Motor neuron (in vitro differentiated cells): ENCODE measurements around the gene TSC22D1. TPM values are rescaled to one million over a fixed set of nuclear protein-coding genes. Genes with fewer than 3 reads are reported as not detected.
"Not testable (repeated sequence)": the region's sequence is repeated elsewhere in the genome, so short reads cannot be mapped to it uniquely, and the experiment has no call there.

Experiments used
- ATAC-seq, 8 experiments: fragments of 200-7000 bp; cut with Tn5 transposase; replicated peaks in 6 of 8; 2 replicates each; pipeline ENCODE4 v1.8.0; 2021; ENCODE audit warnings: mild to moderate bottlenecking in 8 of 8, moderate library complexity in 8 of 8
- H3K27ac ChIP-seq, 2 donors: fragments of 250-450 bp; sonication (Bioruptor Pico); 2 replicates each; pipeline ENCODE4 v1.9.0; 2021; ENCODE audit warnings: antibody characterized with exemption in 2 of 2, mild to moderate bottlenecking in 2 of 2, moderate library complexity in 1 of 2
- H3K4me1 ChIP-seq, 2 donors: fragments of 250-450 bp; sonication (Bioruptor Pico); replicated peaks in 1 of 2; 2 replicates each; pipeline ENCODE4 v1.6.1; 2021; ENCODE audit warnings: antibody characterized with exemption in 2 of 2, mild to moderate bottlenecking in 2 of 2, moderate library complexity in 1 of 2
- H3K4me3 ChIP-seq, 5 donors: fragments of 250-450 bp; sonication (Bioruptor Pico); 2 replicates each; pipeline ENCODE4 v1.9.0; 2021; ENCODE audit warnings: antibody characterized with exemption in 5 of 5, mild to moderate bottlenecking in 5 of 5, moderate library complexity in 4 of 5
- WGBS, 10 experiments: fragments of 450-650 bp; shearing (Covaris generic); methylation state at CpG; one replicate each; pipeline ENCODE4 v1.0.0; 2022; 5-methylcytosine and 5-hydroxymethylcytosine counted together
- in situ Hi-C, 9 experiments: fragments of 400-800 bp; cut with MboI; loops; one replicate each; pipeline ENCODE4 v1.15.0; 2021; ENCODE audit warnings: low sequenced_read_pairs in 9 of 9, low pct_unique_long_range_greater_than_20kb in 2 of 9; ENCODE audit not compliant: unreplicated experiment in 9 of 9
- total RNA-seq, 8 experiments: library from RNA; unstranded; fragments of 300-600 nt; gene quantifications; 2 replicates each; pipeline versions ENCODE4 v1.2.3 to v1.2.4, GENCODE V29; 2022

The TSC22D1 gene
- total RNA-seq, 8 experiments from 2014 or later = 52.3 to 226 (median 146) TPM

- ATAC-seq = no peak
- 66 to 100% (median 100%) methylated on average over 1 to 3 of the region's 3 CpGs for WGBS, 10 experiments
- Histone ChIP-seq H3K4me1 (peaks cover 6 to 9% of the 10 kb centered on the region in 2 donors), H3K4me3 (no peak overlapping the region), H3K27ac (no peak overlapping the region)
- in situ Hi-C loops = no loop called here
Measured at GRCh38 chr13:44519642-44520041, 56.5 kb downstream of the TSC22D1 start.

- in situ Hi-C loops = no loop called here
- H3K27ac ChIP-seq = no peak overlapping the region
- ATAC-seq = no peak
- no peaks in the 10 kb centered on the region for H3K4me1 ChIP-seq
- 14 to 100% (median 73%) methylated on average over 1 to 2 of the region's 2 CpGs; no CpG with 5 or more reads in 2 of the 10 experiments for WGBS, 10 experiments
- H3K4me3 ChIP-seq = no peak overlapping the region
Measured at GRCh38 chr13:44516771-44517170, 59.4 kb downstream of the TSC22D1 start.

DNA sequence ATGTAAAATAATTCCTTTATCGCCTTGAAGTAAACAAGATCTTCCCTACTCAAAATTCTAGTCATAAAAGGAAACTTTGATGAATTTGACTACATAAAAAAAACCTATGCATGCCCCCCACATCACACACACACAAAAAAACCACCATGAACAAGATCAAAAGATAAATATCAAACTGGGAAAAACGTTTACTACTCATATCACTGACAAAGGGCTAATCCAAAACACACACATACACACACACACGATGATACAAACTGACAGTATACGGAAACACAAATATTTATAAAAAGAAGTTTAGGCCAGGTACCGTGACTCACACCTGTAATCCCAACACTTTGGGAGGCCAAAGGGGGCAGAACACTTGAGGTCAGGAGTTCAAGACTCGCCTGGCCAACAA lies 61.9 kb downstream of the TSC22D1 start:
- WGBS, 10 experiments = 29 to 93% (median 84%) methylated on average over 2 to 6 of the region's 6 CpGs
- no peak overlapping the region for H3K4me3 ChIP-seq
- in situ Hi-C loops = no loop called here

GRCh38 chr13:44509853-44510252 lies 66.3 kb downstream of the TSC22D1 start:
- H3K4me1 ChIP-seq, H3K27ac ChIP-seq, ATAC-seq, H3K4me3 ChIP-seq, in situ Hi-C loops: not testable (repeated sequence)
- 93 to 100% (median 97%) methylated on average over 1 to 6 of the region's 6 CpGs for WGBS, 10 experiments

More for the DNA sequence above, 61.9 kb downstream of the TSC22D1 start:
- H3K27ac ChIP-seq = no peak overlapping the region
- no peak for ATAC-seq
- H3K4me1 ChIP-seq = no peaks in the 10 kb centered on the region

GRCh38 chr13:44508562-44509077 lies 67.5 kb downstream of the TSC22D1 start:
- H3K27ac ChIP-seq = no peak overlapping the region
- WGBS, 10 experiments = 33 to 100% (median 72%) methylated on average over 1 to 3 of the region's 3 CpGs; no CpG with 5 or more reads in 2 of the 10 experiments
- no peak for ATAC-seq
- in situ Hi-C loops = no loop called here
- H3K4me1 ChIP-seq = peaks cover 0 to 4% of the 10 kb centered on the region in 2 donors
- no peak overlapping the region for H3K4me3 ChIP-seq

- Histone ChIP-seq H3K4me1 (peaks cover 0 to 4% of the 10 kb centered on the region in 2 donors), H3K4me3 (no peak overlapping the region), H3K27ac (no peak overlapping the region)
- ATAC-seq = no peak
- 40 to 92% (median 63%) methylated on average over 1 to 4 of the region's 4 CpGs for WGBS, 10 experiments
- in situ Hi-C loops = no loop called here
Measured at GRCh38 chr13:44507639-44508038, 68.5 kb downstream of the TSC22D1 start.

- WGBS, 10 experiments = 83 to 100% (median 100%) methylated on average over 1 of the region's 1 CpG; no CpG with 5 or more reads in 3 of the 10 experiments
- Histone ChIP-seq H3K4me1 (peaks cover 0 to 4% of the 10 kb centered on the region in 2 donors), H3K27ac (no peak overlapping the region), H3K4me3 (no peak overlapping the region)
- in situ Hi-C loops = no loop called here
- ATAC-seq = peak in 1 of 8 experiments; percentile 44
Measured at GRCh38 chr13:44506719-44507118, 69.4 kb downstream of the TSC22D1 start.

GRCh38 chr13:44506251-44506650 lies 69.9 kb downstream of the TSC22D1 start:
- H3K27ac ChIP-seq = no peak overlapping the region
- 81 to 100% (median 100%) methylated on average over 1 to 3 of the region's 3 CpGs; no CpG with 5 or more reads in 1 of the 10 experiments for WGBS, 10 experiments
- ATAC-seq = no peak
- H3K4me3 ChIP-seq = no peak overlapping the region
- H3K4me1 ChIP-seq = peaks cover 0 to 4% of the 10 kb centered on the region in 2 donors
- in situ Hi-C loops = no loop called here

- Histone ChIP-seq H3K4me1 (peaks cover 0 to 4% of the 10 kb centered on the region in 2 donors), H3K27ac (no peak overlapping the region), H3K4me3 (no peak overlapping the region)
- 17 to 100% (median 96%) methylated on average over 1 to 3 of the region's 4 CpGs; no CpG with 5 or more reads in 4 of the 10 experiments for WGBS, 10 experiments
- in situ Hi-C loops = no loop called here
- no peak for ATAC-seq
Measured at GRCh38 chr13:44504116-44504515, 72.0 kb downstream of the TSC22D1 start.

- no peaks in the 10 kb centered on the region for H3K4me1 ChIP-seq
- in situ Hi-C loops = loop anchor here in 8 of 9 experiments (25.0 kb wide), 2 partner anchors 388 to 463 kb away; no protein-coding TSS in a partner anchor
- no peak overlapping the region for H3K27ac ChIP-seq
- no peak for ATAC-seq
- H3K4me3 ChIP-seq = no peak overlapping the region
Measured at GRCh38 chr13:44498969-44499368, 77.2 kb downstream of the TSC22D1 start.

GRCh38 chr13:44498502-44498901 lies 77.6 kb downstream of the TSC22D1 start:
- Histone ChIP-seq H3K4me3 (no peak overlapping the region), H3K4me1 (no peaks in the 10 kb centered on the region), H3K27ac (no peak overlapping the region)
- in situ Hi-C loops = loop anchor here in 8 of 9 experiments (25.0 kb wide), 2 partner anchors 389 to 464 kb away; no protein-coding TSS in a partner anchor
- no peak for ATAC-seq
- WGBS, 10 experiments = 60 to 100% (median 100%) methylated on average over 1 to 3 of the region's 3 CpGs; no CpG with 5 or more reads in 1 of the 10 experiments

GRCh38 chr13:44497801-44498200 lies 78.3 kb downstream of the TSC22D1 start:
- no peak for ATAC-seq

DNA sequence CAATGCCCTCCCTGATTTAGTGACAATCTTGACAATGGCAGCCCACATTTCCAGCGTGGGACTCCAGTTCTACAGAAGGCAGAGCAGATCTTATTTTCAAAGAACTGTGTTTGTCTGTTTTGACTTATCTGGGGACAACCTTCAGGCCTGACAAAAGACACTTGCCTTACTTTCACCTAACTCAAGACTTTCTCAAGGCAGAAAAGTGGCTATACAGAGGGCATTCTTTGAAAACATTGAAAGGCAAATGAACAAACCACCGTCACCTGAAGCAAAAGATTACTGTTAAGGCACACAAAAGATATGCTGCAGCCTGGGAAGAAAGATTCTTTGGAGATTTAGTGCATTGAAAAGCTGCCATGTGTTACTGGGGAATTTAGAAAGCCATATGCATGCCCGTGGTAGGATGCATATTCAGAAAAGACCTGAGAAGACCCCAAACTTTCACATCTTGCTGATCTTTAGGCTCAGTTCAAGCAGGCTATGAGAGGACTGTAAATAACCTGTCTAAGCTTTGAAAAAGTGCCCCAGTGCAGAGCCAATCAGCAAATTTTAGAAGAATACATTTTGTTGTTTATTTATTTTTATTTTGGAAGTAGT lies 82.8 kb downstream of the TSC22D1 start:
- H3K27ac ChIP-seq = no peak overlapping the region
- in situ Hi-C loops = loop anchor here in 8 of 9 experiments (25.0 kb wide), 2 partner anchors 394 to 469 kb away; no protein-coding TSS in a partner anchor
- ATAC-seq = no peak
- peaks cover 0 to 3% of the 10 kb centered on the region in 2 donors for H3K4me1 ChIP-seq
- H3K4me3 ChIP-seq = no peak overlapping the region
- 20 to 100% (median 58%) methylated on average over 1 to 3 of the region's 3 CpGs for WGBS, 10 experiments

More at GRCh38 chr13:44497801-44498200, 78.3 kb downstream of the TSC22D1 start:
- in situ Hi-C loops = loop anchor here in 8 of 9 experiments (25.0 kb wide), 2 partner anchors 390 to 464 kb away; no protein-coding TSS in a partner anchor
- Histone ChIP-seq H3K27ac (no peak overlapping the region), H3K4me3 (no peak overlapping the region), H3K4me1 (peaks cover 0 to 3% of the 10 kb centered on the region in 2 donors)
